ENCODE measurements around the gene TSPAN8. TPM values are rescaled to one million over a fixed set of nuclear protein-coding genes. Genes with fewer than 3 reads are reported as not detected.

The TSPAN8 gene
- total RNA-seq, 1 experiment from 2014 or later, result not detected

GRCh38 chr12:71195338-71195896 is 37.6 kb upstream of the TSPAN8 start:
- CTCF ChIA-PET, result no interaction called here
- Mint-ChIP-seq H3K27ac (ENCODE audit: low read depth, unreplicated experiment) (no peak overlapping the region), H3K4me1 (ENCODE audit: insufficient read depth, unreplicated experiment) (no peaks in the 10 kb centered on the region), H3K9me3 (ENCODE audit: unreplicated experiment) (no peaks in the 10 kb centered on the region), H3K36me3 (ENCODE audit: insufficient read depth, unreplicated experiment) (no peaks in the 10 kb centered on the region), H3K27me3 (ENCODE audit: insufficient read depth, unreplicated experiment) (no peaks in the 10 kb centered on the region), H3K4me3 (ENCODE audit: unreplicated experiment) (no peak overlapping the region)
- intact Hi-C loops (cut with micrococcal nuclease), result no loop called here
- POLR2A ChIA-PET, result no interaction called here
- no peak for DNase-seq (ENCODE audit: unreplicated experiment)
- no peak for TF ChIP-seq CTCF (IDR thresholded peaks at IDR 0.05; ENCODE audit: unreplicated experiment)
- no TSS peak for BruUV-seq (replicated peaks)

GRCh38 chr12:71194657-71195056 is 36.9 kb upstream of the TSPAN8 start:
- ChIA-PET POLR2A (interaction anchor here (0.7 kb wide), 1 partner anchor 412 kb away, joined by 3 read pairs; no protein-coding TSS in a partner anchor), CTCF (interaction anchor here (0.9 kb wide), 1 partner anchor 8 kb away, joined by 3 read pairs; no protein-coding TSS in a partner anchor)
- TF ChIP-seq CTCF (IDR thresholded peaks at IDR 0.05; ENCODE audit: unreplicated experiment), result no peak
- Mint-ChIP-seq H3K4me3 (ENCODE audit: unreplicated experiment) (no peak overlapping the region), H3K36me3 (ENCODE audit: insufficient read depth, unreplicated experiment) (no peaks in the 10 kb centered on the region), H3K27me3 (ENCODE audit: insufficient read depth, unreplicated experiment) (no peaks in the 10 kb centered on the region), H3K4me1 (ENCODE audit: insufficient read depth, unreplicated experiment) (no peaks in the 10 kb centered on the region), H3K27ac (ENCODE audit: low read depth, unreplicated experiment) (no peak overlapping the region), H3K9me3 (ENCODE audit: unreplicated experiment) (no peaks in the 10 kb centered on the region)
- intact Hi-C loops (cut with micrococcal nuclease), result no loop called here
- no peak for DNase-seq (ENCODE audit: unreplicated experiment)
- no TSS peak for BruUV-seq (replicated peaks)

- no peaks in the 10 kb centered on the region for H3K36me3 Mint-ChIP-seq (ENCODE audit: insufficient read depth, unreplicated experiment)
- H3K4me1 Mint-ChIP-seq (ENCODE audit: insufficient read depth, unreplicated experiment), result no peaks in the 10 kb centered on the region
Observed at GRCh38 chr12:71193041-71193440, 35.2 kb upstream of the TSPAN8 start.

GRCh38 chr12:71191509-71192196 is 33.9 kb upstream of the TSPAN8 start:
- BruUV-seq (replicated peaks), result no TSS peak
- POLR2A ChIA-PET, result no interaction called here
- Mint-ChIP-seq H3K4me1 (ENCODE audit: insufficient read depth, unreplicated experiment) (no peaks in the 10 kb centered on the region), H3K27me3 (ENCODE audit: insufficient read depth, unreplicated experiment) (no peaks in the 10 kb centered on the region), H3K9me3 (ENCODE audit: unreplicated experiment) (no peaks in the 10 kb centered on the region), H3K27ac (ENCODE audit: low read depth, unreplicated experiment) (no peak overlapping the region), H3K36me3 (ENCODE audit: insufficient read depth, unreplicated experiment) (no peaks in the 10 kb centered on the region), H3K4me3 (ENCODE audit: unreplicated experiment) (no peak overlapping the region)
- no peak for TF ChIP-seq CTCF (IDR thresholded peaks at IDR 0.05; ENCODE audit: unreplicated experiment)
- CTCF ChIA-PET, result no interaction called here
- intact Hi-C loops (cut with micrococcal nuclease), result no loop called here
- no peak for DNase-seq (ENCODE audit: unreplicated experiment)

More at GRCh38 chr12:71193041-71193440, 35.2 kb upstream of the TSPAN8 start:
- H3K27ac Mint-ChIP-seq (ENCODE audit: low read depth, unreplicated experiment), result no peak overlapping the region
- no peak for TF ChIP-seq CTCF (IDR thresholded peaks at IDR 0.05; ENCODE audit: unreplicated experiment)
- no peak overlapping the region for H3K4me3 Mint-ChIP-seq (ENCODE audit: unreplicated experiment)
- intact Hi-C loops (cut with micrococcal nuclease), result no loop called here
- POLR2A ChIA-PET, result no interaction called here
- H3K9me3 Mint-ChIP-seq (ENCODE audit: unreplicated experiment), result no peaks in the 10 kb centered on the region
- H3K27me3 Mint-ChIP-seq (ENCODE audit: insufficient read depth, unreplicated experiment), result no peaks in the 10 kb centered on the region
- BruUV-seq (replicated peaks), result no TSS peak
- CTCF ChIA-PET, result no interaction called here
- DNase-seq (ENCODE audit: unreplicated experiment), result no peak
